ENCODE data around the gene MKLN1. TPM values are rescaled to one million over a fixed set of nuclear protein-coding genes. Genes with fewer than 3 reads are reported as not detected.
A peak's percentile ranks its signal among the peaks of the same experiment; 100 is the strongest.

MKLN1 gene
- total RNA-seq, 8 experiments from 2014 or later, result 19.7 to 65.6 (median 30.5) TPM

DNA sequence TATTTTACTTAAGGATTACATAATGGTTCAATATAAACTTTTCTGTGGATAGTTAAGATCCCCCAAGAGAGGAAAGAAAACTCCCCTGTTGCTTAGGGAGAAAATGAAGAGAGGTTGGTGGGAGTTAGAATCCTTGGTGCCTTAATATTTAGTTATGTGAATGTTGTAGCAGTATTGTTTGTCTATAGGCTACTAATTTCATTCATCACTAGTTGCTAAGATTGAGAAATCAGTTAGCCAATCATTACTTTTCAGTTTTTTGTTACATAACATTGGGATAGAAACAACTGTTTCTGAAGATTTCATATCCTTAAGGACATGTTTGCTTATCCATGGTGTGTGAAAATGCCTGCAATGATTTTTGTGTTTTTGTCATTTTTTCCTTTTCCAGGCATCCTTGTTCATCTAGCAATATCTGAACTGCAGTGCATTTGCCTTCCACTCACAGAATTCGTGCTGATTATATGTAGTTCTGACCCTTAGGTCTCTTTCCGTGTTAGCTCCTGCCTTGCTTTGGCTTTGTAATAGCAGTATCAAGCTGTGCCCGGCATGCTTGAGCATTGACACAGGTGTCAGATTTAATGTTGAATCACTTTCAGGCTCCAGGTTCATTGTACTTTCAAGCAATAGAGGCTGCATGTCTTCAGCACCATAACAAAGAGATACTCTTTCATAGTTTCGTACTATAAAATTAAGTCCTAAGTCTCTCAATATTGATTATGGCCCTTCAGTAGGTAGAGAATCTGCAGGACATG is 143.8 kb downstream of the MKLN1 start:
- 33 to 86% (median 71%) methylated on average over 1 to 4 of the region's 4 CpGs; no CpG with 5 or more reads in 2 of the 10 experiments for WGBS, 10 experiments

DNA sequence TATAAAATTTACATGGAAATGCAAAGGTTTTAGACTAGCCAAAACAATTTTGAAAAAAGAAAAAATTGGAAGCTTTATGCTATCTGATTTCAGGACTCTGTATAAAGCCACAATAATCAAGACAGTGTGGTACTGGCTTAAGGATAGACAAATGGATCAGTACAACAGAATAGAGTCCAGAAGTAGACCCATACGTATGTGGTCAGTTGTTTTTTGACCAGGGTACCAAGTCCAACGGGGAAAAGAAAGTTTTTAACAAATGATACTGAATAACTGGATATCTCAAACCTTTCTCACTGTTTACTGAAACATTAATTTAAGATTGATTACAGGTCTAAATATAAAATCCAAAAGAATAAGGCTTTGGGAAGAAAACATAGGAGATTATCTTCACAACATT is 149.1 kb downstream of the MKLN1 start:
- no peak overlapping the region for H3K27ac ChIP-seq
- no peak for ATAC-seq (replicated peaks in 6 of 8)
- H3K4me1 ChIP-seq (replicated peaks in 1 of 2), result no peaks in the 10 kb centered on the region
- in situ Hi-C loops (cut with MboI; ENCODE audit: low pct_unique_long_range_greater_than_20kb in 2 of 9, low sequenced_read_pairs in 9 of 9, unreplicated experiment in 9 of 9), result no loop called here
- no peak overlapping the region for H3K4me3 ChIP-seq
- WGBS, 10 experiments, result 88 to 100% (median 98%) methylated on average over 1 to 2 of the region's 2 CpGs; no CpG with 5 or more reads in 2 of the 10 experiments

More for the DNA sequence above, 143.8 kb downstream of the MKLN1 start:
- in situ Hi-C loops (cut with MboI; ENCODE audit: low pct_unique_long_range_greater_than_20kb in 2 of 9, low sequenced_read_pairs in 9 of 9, unreplicated experiment in 9 of 9), result no loop called here
- Histone ChIP-seq H3K4me1 (replicated peaks in 1 of 2) (no peaks in the 10 kb centered on the region), H3K4me3 (no peak overlapping the region), H3K27ac (no peak overlapping the region)
- ATAC-seq (replicated peaks in 6 of 8), result peak in 1 of 8 experiments; percentile 38

DNA sequence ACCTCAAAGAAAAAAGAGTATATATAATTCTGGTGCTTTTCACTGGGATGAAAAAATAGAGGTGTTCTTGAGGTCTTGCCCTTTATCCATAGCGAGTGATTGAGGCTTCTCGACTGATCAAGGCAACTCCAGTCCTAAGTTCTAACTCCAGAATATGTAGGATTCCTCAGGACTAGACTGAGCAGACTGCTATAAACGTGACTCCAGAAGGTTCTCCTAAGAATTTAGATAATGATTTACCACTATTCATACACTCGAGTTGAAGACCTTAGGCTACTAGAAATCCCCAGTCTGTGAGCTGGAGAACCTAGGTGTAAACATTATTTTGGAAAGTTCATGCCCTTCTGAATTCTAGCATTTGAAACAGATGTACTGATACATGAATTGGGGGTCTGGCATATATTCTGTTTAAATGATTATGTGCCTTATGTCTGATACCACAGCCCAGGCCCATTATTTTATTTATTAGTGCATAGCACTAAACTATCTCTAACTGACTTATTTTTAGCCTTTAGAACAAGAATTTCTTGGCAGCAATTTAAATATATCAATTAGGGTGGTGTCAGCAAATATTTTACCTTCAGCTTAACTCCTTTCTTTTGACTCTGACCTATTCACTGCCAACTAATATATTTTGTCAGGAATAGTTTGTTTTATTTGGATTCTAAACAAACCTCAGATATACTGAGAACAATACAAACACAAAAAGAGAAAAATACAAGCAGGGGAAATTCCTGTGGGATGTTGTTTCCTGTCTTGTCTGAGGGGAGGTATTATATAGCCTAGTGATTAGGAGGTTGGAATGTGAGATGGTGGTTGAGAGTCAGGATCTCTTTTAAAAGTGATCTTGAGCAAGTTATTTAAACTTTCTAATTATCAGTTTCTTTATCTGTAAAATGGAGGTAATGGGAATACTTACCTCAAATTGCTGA is 153.0 kb downstream of the MKLN1 start:
- Histone ChIP-seq H3K4me1 (replicated peaks in 1 of 2) (no peaks in the 10 kb centered on the region), H3K4me3 (no peak overlapping the region), H3K27ac (no peak overlapping the region)
- WGBS, 10 experiments, result 20 to 79% (median 70%) methylated on average over 1 to 4 of the region's 4 CpGs; no CpG with 5 or more reads in 3 of the 10 experiments
- in situ Hi-C loops (cut with MboI; ENCODE audit: low pct_unique_long_range_greater_than_20kb in 2 of 9, low sequenced_read_pairs in 9 of 9, unreplicated experiment in 9 of 9), result no loop called here
- ATAC-seq (replicated peaks in 6 of 8), result peak in 2 of 8 experiments; percentile 17 to 43

DNA sequence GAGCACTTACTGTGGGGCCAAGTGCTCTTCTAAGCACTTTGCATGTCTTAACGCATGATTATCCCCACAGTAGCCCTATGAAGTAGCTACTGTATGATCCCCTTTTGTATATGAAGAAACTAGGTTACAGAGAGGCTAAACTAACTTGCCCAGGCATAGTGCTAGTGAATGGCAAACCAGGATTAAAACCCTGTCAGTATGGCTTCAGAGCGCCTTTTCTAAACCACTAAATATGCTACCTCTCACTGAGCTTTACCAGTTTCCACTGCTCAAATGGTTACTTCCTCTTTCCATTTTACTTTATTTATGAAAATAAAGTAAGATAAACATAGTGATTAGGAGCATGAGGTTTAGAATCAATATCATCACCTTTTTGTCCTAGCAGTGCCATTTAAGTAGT is 155.1 kb downstream of the MKLN1 start:
- WGBS, 10 experiments, result 100% methylated on average over 1 to 2 of the region's 2 CpGs; no CpG with 5 or more reads in 2 of the 10 experiments
- H3K4me1 ChIP-seq (replicated peaks in 1 of 2), result no peaks in the 10 kb centered on the region
- ATAC-seq (replicated peaks in 6 of 8), result no peak
- in situ Hi-C loops (cut with MboI; ENCODE audit: low pct_unique_long_range_greater_than_20kb in 2 of 9, low sequenced_read_pairs in 9 of 9, unreplicated experiment in 9 of 9), result no loop called here
- no peak overlapping the region for H3K27ac ChIP-seq
- no peak overlapping the region for H3K4me3 ChIP-seq

DNA sequence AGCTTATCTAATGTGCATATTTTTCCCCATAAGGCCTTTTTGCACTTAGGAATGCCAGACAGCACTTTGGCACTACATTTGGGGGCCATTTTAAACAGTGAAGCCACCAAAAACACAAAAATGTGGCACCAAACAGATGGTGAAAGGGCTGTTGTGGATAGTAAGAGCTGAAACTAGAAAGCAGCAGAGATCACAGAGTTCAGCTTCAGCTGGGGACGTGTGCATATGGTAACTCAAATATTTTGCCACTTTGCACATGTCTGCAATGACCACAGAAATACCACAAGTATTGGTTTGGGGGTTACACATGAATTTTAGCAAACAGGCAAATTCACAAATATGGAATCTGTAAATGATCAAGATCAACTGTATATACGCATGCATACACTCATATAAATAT is 155.9 kb downstream of the MKLN1 start:
- H3K27ac ChIP-seq, result no peak overlapping the region
- no peak overlapping the region for H3K4me3 ChIP-seq
- no peaks in the 10 kb centered on the region for H3K4me1 ChIP-seq (replicated peaks in 1 of 2)
- 19 to 100% (median 100%) methylated on average over 1 to 2 of the region's 2 CpGs; no CpG with 5 or more reads in 2 of the 10 experiments for WGBS, 10 experiments
- ATAC-seq (replicated peaks in 6 of 8), result no peak
- in situ Hi-C loops (cut with MboI; ENCODE audit: low pct_unique_long_range_greater_than_20kb in 2 of 9, low sequenced_read_pairs in 9 of 9, unreplicated experiment in 9 of 9), result no loop called here

DNA sequence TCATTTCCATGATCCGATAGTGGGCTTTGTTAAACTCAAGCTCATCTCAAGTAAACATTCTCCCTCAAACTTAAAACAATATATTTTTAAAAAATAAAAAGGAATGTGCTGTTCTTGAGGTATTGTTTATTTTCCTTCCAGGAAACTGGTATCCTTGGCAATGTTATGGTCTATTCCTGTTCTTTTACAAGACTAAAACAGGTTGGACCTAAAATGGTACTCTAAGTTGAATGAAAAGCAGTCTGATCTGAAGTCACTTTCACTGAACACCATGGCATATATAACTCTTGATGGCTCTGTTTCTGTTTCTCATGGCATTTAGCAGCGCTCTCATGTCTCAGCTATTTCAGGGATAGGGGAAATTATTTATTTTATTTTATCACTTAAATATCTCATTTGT is 158.7 kb downstream of the MKLN1 start:
- 90 to 100% (median 100%) methylated on average over 1 to 2 of the region's 2 CpGs; no CpG with 5 or more reads in 1 of the 10 experiments for WGBS, 10 experiments
- H3K27ac ChIP-seq, result no peak overlapping the region
- H3K4me1 ChIP-seq (replicated peaks in 1 of 2), result no peaks in the 10 kb centered on the region
- ATAC-seq (replicated peaks in 6 of 8), result no peak
- no peak overlapping the region for H3K4me3 ChIP-seq
- in situ Hi-C loops (cut with MboI; ENCODE audit: low pct_unique_long_range_greater_than_20kb in 2 of 9, low sequenced_read_pairs in 9 of 9, unreplicated experiment in 9 of 9), result no loop called here

DNA sequence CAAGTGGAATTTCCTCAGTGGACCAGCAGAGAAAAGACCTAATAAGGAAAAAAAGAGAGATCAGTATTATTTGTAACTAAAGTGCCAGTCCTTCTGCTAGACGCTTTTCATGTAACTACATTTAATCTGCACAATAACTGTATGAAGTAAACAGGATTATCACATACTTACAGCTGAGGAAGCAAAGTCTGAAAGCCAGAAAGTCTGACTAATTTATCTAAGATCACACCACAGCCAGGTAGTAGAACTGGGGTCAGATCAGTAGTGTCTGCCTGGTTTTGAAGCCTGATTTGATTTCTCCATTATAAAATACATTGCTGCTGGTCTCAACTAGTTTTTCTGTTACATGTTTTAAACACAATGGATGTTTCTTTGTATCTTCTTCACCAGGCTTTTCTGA is 159.5 kb downstream of the MKLN1 start:
- Histone ChIP-seq H3K4me1 (replicated peaks in 1 of 2) (no peaks in the 10 kb centered on the region), H3K27ac (no peak overlapping the region), H3K4me3 (no peak overlapping the region)
- in situ Hi-C loops (cut with MboI; ENCODE audit: low pct_unique_long_range_greater_than_20kb in 2 of 9, low sequenced_read_pairs in 9 of 9, unreplicated experiment in 9 of 9), result no loop called here
- ATAC-seq (replicated peaks in 6 of 8), result no peak
- 78 to 100% (median 100%) methylated on average over 1 of the region's 1 CpG for WGBS, 10 experiments

DNA sequence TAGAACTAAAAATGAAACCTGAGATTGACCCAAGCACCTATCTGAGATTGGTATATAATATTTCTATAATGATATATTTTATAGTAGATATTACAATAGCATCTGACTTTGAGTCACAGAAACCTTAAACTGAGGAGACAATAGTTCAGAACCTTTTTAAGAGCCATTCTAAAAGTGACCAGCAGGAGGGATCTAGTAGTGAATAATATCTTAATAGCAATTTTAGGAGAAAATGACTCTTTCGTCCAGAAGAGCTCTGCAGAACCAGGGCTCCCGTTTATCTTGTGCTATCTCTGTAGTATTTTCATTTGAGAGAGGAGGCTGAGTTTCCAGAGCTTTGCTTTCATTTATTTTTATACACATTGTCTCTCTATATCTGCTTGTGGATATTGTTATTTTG is 160.7 kb downstream of the MKLN1 start:
- Histone ChIP-seq H3K27ac (no peak overlapping the region), H3K4me1 (replicated peaks in 1 of 2) (peaks cover 4 to 6% of the 10 kb centered on the region in 2 donors), H3K4me3 (no peak overlapping the region)
- in situ Hi-C loops (cut with MboI; ENCODE audit: low pct_unique_long_range_greater_than_20kb in 2 of 9, low sequenced_read_pairs in 9 of 9, unreplicated experiment in 9 of 9), result no loop called here
- WGBS, 10 experiments, result 92 to 94% (median 94%) methylated on average over 2 of the region's 2 CpGs; no CpG with 5 or more reads in 7 of the 10 experiments
- no peak for ATAC-seq (replicated peaks in 6 of 8)

DNA sequence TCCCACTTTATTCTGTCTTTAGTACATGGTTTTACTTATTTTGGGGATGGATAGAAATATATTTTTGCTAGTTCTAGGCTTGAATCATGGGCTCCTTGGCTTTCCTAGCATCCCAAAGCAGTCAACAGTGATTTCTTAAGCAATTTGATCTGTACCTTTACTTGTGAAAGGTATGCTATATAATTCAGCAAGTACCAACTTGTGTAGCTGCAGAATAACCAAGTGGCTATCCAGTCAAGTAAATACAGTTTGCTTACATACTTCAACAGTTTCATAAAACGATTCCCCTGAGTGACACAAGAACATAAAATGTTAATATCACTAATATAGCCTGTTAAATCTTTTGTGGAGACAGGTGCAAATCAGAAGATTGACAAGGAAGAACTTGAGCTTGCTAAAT is 161.5 kb downstream of the MKLN1 start:
- in situ Hi-C loops (cut with MboI; ENCODE audit: low pct_unique_long_range_greater_than_20kb in 2 of 9, low sequenced_read_pairs in 9 of 9, unreplicated experiment in 9 of 9), result no loop called here
- Histone ChIP-seq H3K4me1 (replicated peaks in 1 of 2) (peaks cover 5 to 8% of the 10 kb centered on the region in 2 donors), H3K27ac (no peak overlapping the region), H3K4me3 (no peak overlapping the region)
- no peak for ATAC-seq (replicated peaks in 6 of 8)
- 20 to 100% (median 83%) methylated on average over 1 of the region's 1 CpG; no CpG with 5 or more reads in 3 of the 10 experiments for WGBS, 10 experiments

DNA sequence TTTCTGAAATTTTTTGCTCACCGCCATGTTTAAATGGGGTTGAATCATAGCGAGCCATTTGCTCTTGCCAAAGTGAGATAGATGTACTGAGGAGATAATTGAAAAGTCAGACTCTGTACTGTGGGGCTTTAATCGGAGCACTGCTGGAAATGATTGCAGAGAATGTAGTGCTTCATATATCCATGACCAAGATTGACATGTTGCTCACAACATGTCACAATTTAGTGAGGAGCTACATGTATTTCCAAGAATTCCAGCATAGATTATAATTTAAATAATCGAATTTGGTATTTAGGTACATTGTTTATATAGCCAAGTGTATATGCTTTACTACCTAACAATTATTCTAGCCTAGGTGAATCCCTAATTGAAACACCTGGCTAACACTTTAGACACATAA is 162.2 kb downstream of the MKLN1 start:
- Histone ChIP-seq H3K27ac (no peak overlapping the region), H3K4me1 (replicated peaks in 1 of 2) (peaks cover 5 to 8% of the 10 kb centered on the region in 2 donors), H3K4me3 (no peak overlapping the region)
- ATAC-seq (replicated peaks in 6 of 8), result no peak
- 85 to 100% (median 96%) methylated on average over 1 to 4 of the region's 4 CpGs; no CpG with 5 or more reads in 1 of the 10 experiments for WGBS, 10 experiments
- in situ Hi-C loops (cut with MboI; ENCODE audit: low pct_unique_long_range_greater_than_20kb in 2 of 9, low sequenced_read_pairs in 9 of 9, unreplicated experiment in 9 of 9), result no loop called here

DNA sequence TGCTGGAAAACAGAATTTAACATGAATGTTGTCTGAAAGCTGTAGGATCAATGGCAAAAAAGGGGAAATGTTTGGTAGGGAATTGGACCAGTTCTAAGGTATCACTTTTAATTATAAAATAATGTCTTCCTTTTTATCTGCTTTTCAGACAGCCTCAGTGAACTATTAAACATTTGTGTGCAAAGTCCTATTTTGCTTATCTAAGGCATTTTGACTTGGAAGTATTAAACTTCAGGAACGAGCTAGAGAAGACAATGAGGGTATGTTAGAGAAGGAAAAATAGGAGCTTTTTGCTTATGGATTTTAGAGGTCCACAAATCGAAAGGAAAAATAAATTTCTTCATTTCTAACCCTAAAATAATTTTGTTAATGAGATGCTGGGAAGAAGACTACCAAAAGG is 165.4 kb downstream of the MKLN1 start:
- 40 to 94% (median 80%) methylated on average over 1 to 2 of the region's 2 CpGs; no CpG with 5 or more reads in 1 of the 10 experiments for WGBS, 10 experiments

DNA sequence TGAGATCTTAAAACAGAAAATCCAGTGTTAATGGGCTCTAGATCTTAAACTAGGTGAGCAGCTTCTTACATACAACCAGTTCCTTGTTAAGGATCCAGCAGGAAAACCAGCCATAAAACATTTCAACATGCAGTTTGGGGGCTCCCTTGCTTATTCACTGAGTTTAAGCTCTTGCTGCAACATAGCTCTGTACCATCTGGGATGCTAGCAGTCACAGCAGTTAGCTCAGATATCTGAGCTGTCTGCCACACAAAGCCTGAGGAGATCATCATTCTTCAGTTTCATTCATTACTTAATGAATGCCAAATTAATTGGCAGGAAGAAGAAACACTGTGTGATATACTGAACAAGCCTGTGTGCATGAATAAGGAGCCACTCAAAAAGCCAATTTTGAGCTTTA is 165.9 kb downstream of the MKLN1 start:
- no peak overlapping the region for H3K27ac ChIP-seq
- peak; percentile 4 to 97 (median 86) for ATAC-seq (replicated peaks in 6 of 8)
- no peak overlapping the region for H3K4me3 ChIP-seq
- in situ Hi-C loops (cut with MboI; ENCODE audit: low pct_unique_long_range_greater_than_20kb in 2 of 9, low sequenced_read_pairs in 9 of 9, unreplicated experiment in 9 of 9), result no loop called here
- H3K4me1 ChIP-seq (replicated peaks in 1 of 2), result peaks cover 5 to 8% of the 10 kb centered on the region in 2 donors

More for the DNA sequence above, 165.4 kb downstream of the MKLN1 start:
- Histone ChIP-seq H3K4me3 (no peak overlapping the region), H3K4me1 (replicated peaks in 1 of 2) (peaks cover 5 to 8% of the 10 kb centered on the region in 2 donors), H3K27ac (no peak overlapping the region)
- in situ Hi-C loops (cut with MboI; ENCODE audit: low pct_unique_long_range_greater_than_20kb in 2 of 9, low sequenced_read_pairs in 9 of 9, unreplicated experiment in 9 of 9), result no loop called here
- ATAC-seq (replicated peaks in 6 of 8), result no peak

DNA sequence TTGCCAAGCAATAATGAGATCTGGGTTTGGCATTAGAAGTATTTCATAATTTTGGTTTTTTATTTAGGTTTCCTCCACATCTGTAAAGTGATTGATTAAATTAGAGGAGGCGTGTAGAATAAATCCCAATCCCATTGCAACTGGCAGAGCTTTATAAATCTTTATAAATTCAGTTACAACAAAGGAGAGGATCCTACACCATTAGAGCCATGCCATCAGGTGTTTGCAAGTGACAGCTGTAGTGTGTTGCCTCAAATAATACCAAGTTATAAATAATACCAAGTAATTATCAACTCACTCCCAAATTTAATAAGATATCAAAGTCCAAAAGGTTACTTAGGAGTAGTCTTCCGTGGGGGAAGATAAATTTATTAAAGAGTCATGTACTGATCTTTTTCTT is 166.5 kb downstream of the MKLN1 start:
- Histone ChIP-seq H3K4me1 (replicated peaks in 1 of 2) (peaks cover 5 to 8% of the 10 kb centered on the region in 2 donors), H3K27ac (no peak overlapping the region), H3K4me3 (no peak overlapping the region)
- in situ Hi-C loops (cut with MboI; ENCODE audit: low pct_unique_long_range_greater_than_20kb in 2 of 9, low sequenced_read_pairs in 9 of 9, unreplicated experiment in 9 of 9), result no loop called here
- no peak for ATAC-seq (replicated peaks in 6 of 8)
- 60 to 100% (median 80%) methylated on average over 1 to 2 of the region's 2 CpGs; no CpG with 5 or more reads in 1 of the 10 experiments for WGBS, 10 experiments
